Neutrophil (primary cell): ENCODE data around the gene CALML4.

Experiments
- H3K27ac ChIP-seq: fragments of 200-600 bp; sonication (generic); 2 replicates; pipeline ENCODE4 v1.5.1; 2016; ENCODE audit warnings: mild to moderate bottlenecking, moderate library complexity
- H3K27me3 ChIP-seq: fragments of 200-600 bp; sonication (generic); 2 replicates; pipeline ENCODE4 v1.6.0; 2016; ENCODE audit warnings: mild to moderate bottlenecking
- H3K36me3 ChIP-seq: fragments of 200-600 bp; sonication (generic); 2 replicates; pipeline ENCODE4 v1.5.1; 2017
- H3K4me1 ChIP-seq, 2 experiments: fragments of 200-600 bp in 1 of 2; sonication (generic) in 1 of 2; 1 replicate in 1 of 2; 2 replicates in 1 of 2; pipeline versions ENCODE4 v1.5.1 to v1.6.1; 2013 to 2016; ENCODE audit warnings: low read depth in 1 of 2, low read length in 1 of 2, mild to moderate bottlenecking in 1 of 2, moderate library complexity in 1 of 2; ENCODE audit not compliant: control insufficient read depth in 1 of 2, insufficient read depth in 1 of 2
- H3K4me3 ChIP-seq, 2 experiments: fragments of 200-600 bp in 1 of 2; sonication (generic) in 1 of 2; 1 replicate in 1 of 2; 2 replicates in 1 of 2; pipeline ENCODE4 v1.5.1; 2013 to 2016; ENCODE audit warnings: low read depth in 1 of 2, low read length in 1 of 2, mild to moderate bottlenecking in 1 of 2, moderate library complexity in 1 of 2
- H3K9me3 ChIP-seq: fragments of 200-600 bp; sonication (generic); 2 replicates; pipeline ENCODE4 v1.5.1; 2016
- CTCF ChIP-seq: fragments of 200-600 bp; sonication (generic); IDR thresholded peaks from 2 replicates; pipeline ENCODE4 v1.5.1; 2016; ENCODE audit warnings: antibody characterized with exemption

Gene CALML4

GRCh38 chr15:68158046-68158628 lies 47.0 kb downstream of the CALML4 start:
- Histone ChIP-seq H3K4me1 (no peaks in the 10 kb centered on the region), H3K27ac (no peak overlapping the region), H3K9me3 (no peaks in the 10 kb centered on the region), H3K36me3 (peaks cover 89% of the 10 kb centered on the region), H3K27me3 (no peaks in the 10 kb centered on the region), H3K4me3 (no peak overlapping the region)
- no peak for TF ChIP-seq CTCF

DNA sequence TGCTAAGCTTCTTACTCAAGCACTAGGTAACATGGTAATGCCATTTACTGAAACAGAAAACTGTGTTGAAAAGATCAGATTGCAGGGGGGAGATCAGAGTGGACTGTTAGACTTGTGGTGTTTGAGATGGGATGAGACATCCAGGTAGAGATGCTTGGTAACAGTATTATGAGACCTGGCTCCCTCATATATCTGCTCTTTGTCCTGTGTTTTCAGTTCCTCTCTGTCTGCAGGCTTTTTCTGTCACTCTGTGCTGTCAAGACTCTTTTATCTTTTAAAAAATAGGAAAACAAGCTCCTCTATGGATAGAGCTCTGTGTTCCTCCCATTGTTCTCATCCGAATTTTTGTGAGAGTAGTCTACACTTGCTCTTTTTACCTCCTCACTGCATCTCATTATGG lies 48.1 kb downstream of the CALML4 start:
- H3K27ac ChIP-seq = peak overlapping the region; percentile 21
- TF ChIP-seq CTCF = no peak
- no peaks in the 10 kb centered on the region for H3K27me3 ChIP-seq
- peaks cover 81% of the 10 kb centered on the region for H3K36me3 ChIP-seq
- no peak overlapping the region for H3K4me3 ChIP-seq
- no peaks in the 10 kb centered on the region for H3K9me3 ChIP-seq
- peaks cover 4 to 5% of the 10 kb centered on the region in 2 experiments for H3K4me1 ChIP-seq

DNA sequence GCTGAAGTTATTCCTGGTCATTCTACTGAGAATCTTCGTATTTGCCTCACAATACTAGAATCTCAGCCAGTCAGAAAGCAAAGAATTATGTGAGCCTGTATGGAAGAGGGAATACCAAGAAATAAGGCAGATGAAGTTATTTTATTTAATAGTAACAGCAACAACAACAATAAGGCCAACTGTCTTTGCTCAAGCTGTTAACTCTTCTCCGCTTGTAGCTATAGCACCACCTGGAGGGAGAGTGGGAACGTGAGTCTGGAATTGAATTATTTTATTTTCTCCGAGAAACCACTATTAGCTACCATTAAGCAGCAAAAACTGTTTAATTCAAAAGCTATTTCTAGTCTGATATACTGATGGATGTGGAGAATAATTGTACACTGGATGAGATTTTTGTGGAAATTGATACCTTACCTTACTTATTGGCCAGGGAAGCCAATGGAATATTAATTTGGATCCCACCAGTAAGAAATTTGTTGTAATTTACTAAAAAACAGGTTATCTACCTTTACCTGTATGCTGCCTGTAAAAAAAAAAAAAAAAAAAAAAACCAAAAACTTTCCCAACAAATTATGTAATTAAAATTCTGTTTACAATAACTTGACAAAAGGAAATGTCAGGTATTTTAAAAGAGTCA lies 50.1 kb downstream of the CALML4 start:
- Histone ChIP-seq H3K27me3 (no peaks in the 10 kb centered on the region), H3K4me1 (peaks cover 4 to 5% of the 10 kb centered on the region in 2 experiments), H3K27ac (peak overlapping the region; percentile 21), H3K4me3 (no peak overlapping the region), H3K36me3 (peaks cover 71% of the 10 kb centered on the region), H3K9me3 (no peaks in the 10 kb centered on the region)
- TF ChIP-seq CTCF = peak; percentile 14

- no peaks in the 10 kb centered on the region for H3K9me3 ChIP-seq
- H3K27me3 ChIP-seq = no peaks in the 10 kb centered on the region
- peak overlapping the region; percentile 4 for H3K27ac ChIP-seq
- peaks cover 64% of the 10 kb centered on the region for H3K36me3 ChIP-seq
- H3K4me3 ChIP-seq = no peak overlapping the region
- no peak for TF ChIP-seq CTCF
- H3K4me1 ChIP-seq = peaks cover 4 to 5% of the 10 kb centered on the region in 2 experiments
Observed at GRCh38 chr15:68152342-68152741, 52.8 kb downstream of the CALML4 start.

DNA sequence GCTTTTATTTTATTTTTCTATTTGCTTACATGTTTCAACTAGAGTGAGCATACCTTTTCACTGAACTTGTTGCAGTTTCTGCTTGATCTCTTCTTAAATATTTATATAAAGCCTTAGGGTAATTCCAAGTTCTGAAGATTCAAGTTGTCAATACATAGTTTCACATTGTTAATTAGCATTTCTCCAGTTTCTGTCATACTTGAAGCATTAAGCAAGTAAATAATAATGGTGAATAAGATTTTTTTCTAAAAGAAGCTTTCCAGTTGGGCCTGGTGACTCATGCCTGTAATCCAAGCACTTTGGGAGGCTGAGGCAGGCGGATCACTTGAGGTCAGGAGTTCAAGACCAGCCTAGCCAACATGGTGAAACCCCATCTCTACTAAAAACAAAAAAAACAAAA lies 53.9 kb downstream of the CALML4 start:
- peaks cover 4 to 5% of the 10 kb centered on the region in 2 experiments for H3K4me1 ChIP-seq
- peaks cover 65% of the 10 kb centered on the region for H3K36me3 ChIP-seq
- no peaks in the 10 kb centered on the region for H3K9me3 ChIP-seq
- no peak for TF ChIP-seq CTCF
- no peak overlapping the region for H3K27ac ChIP-seq
- H3K4me3 ChIP-seq = no peak overlapping the region
- no peaks in the 10 kb centered on the region for H3K27me3 ChIP-seq
